ENCODE measurements around the gene SNPH.

SNPH gene

DNA sequence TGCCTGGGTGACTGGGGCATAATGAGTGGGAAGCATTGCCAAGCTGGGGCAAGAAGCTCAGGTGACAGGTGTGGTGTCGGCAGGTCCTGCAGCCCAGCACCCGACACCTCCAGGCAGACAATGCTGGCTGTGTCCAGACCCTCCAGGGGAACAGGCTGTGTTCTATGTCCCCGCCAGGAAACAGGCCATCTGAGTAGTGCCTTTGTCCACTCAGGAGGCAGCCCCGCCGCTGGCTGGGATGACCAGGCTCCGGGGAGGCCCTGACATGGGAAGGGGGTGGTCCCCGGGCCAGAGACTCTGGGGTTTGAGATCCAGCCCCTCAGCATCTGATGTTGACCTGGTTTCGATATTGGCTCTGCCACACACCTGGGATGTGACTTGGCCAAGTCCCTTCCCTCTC, 28.4 kb downstream of the SNPH start:
- H3K4me3 ChIP-seq (ENCODE audit: control insufficient read depth, low read depth, low read length), result no peak overlapping the region
- TF ChIP-seq, protein P1, sequence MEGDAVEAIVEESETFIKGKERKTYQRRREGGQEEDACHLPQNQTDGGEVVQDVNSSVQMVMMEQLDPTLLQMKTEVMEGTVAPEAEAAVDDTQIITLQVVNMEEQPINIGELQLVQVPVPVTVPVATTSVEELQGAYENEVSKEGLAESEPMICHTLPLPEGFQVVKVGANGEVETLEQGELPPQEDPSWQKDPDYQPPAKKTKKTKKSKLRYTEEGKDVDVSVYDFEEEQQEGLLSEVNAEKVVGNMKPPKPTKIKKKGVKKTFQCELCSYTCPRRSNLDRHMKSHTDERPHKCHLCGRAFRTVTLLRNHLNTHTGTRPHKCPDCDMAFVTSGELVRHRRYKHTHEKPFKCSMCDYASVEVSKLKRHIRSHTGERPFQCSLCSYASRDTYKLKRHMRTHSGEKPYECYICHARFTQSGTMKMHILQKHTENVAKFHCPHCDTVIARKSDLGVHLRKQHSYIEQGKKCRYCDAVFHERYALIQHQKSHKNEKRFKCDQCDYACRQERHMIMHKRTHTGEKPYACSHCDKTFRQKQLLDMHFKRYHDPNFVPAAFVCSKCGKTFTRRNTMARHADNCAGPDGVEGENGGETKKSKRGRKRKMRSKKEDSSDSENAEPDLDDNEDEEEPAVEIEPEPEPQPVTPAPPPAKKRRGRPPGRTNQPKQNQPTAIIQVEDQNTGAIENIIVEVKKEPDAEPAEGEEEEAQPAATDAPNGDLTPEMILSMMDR (IDR thresholded peaks at IDR 0.05; ENCODE audit: control insufficient read depth, insufficient read depth, low read depth, low read length, missing control alignments), result no peak
- no peak for DNase-seq (ENCODE audit: low read depth)

DNA sequence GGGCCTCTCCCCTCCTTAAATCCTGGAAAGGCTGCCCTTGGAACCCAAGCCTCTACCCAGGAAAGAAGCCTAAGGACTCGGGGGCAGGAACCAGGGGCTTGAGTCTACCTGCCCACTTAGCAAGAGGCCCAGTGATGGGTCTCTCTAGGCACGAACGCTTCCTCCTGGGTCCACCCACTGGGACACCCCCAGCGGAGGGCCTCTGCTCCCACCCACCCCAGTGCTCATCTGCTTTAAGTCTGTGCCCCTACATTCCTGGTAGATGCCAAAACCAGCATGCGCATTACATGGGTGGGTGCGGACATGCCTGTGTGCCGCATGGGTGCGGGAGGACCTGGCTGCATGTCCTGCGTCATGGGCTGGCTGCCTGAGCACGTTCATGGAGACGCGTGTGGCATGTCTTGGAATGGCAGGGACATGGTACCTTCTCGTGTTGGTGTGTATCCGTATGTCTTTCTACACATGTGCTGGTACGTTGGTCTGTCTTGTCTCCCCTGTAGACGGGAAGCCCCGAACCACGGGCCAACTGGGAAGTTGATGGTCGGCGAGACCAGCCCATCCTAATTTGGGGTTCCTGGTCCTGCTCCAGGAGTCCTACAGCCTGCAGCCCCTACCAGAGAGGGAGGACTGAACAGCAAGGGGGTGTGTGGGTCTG, 29.3 kb downstream of the SNPH start:
- no peak overlapping the region for H3K4me3 ChIP-seq (ENCODE audit: control insufficient read depth, low read depth, low read length)
- TF ChIP-seq, protein P1 (IDR thresholded peaks at IDR 0.05; ENCODE audit: control insufficient read depth, insufficient read depth, low read depth, low read length, missing control alignments), result no peak
- DNase-seq (ENCODE audit: low read depth), result no peak

DNA sequence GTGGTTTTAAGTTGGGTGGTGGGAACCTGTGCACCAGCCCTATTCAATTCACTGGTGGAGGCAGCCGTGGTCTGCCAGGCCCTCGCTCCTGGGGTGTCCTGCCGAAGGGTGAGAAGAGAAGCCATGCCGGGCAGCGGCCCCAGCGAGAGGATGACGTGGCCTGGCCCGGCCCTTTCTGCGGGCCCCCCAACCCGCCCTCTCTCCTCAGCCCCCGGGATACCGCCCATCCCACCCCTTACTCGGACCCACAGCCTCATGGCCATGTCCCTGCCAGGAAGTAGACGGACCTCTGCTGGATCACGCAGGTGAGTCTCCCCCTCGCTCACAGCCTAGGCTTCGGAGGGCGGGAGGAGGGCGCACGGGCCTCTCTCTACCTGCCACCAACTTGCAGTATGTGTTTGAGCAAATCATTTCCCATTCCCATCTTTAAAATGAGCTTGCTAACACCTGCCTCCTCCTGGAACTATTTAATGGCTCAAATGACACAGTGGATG, 30.1 kb downstream of the SNPH start:
- TF ChIP-seq, protein P1 (IDR thresholded peaks at IDR 0.05; ENCODE audit: control insufficient read depth, insufficient read depth, low read depth, low read length, missing control alignments), result no peak
- no peak for DNase-seq (ENCODE audit: low read depth)
- H3K4me3 ChIP-seq (ENCODE audit: control insufficient read depth, low read depth, low read length), result no peak overlapping the region

DNA sequence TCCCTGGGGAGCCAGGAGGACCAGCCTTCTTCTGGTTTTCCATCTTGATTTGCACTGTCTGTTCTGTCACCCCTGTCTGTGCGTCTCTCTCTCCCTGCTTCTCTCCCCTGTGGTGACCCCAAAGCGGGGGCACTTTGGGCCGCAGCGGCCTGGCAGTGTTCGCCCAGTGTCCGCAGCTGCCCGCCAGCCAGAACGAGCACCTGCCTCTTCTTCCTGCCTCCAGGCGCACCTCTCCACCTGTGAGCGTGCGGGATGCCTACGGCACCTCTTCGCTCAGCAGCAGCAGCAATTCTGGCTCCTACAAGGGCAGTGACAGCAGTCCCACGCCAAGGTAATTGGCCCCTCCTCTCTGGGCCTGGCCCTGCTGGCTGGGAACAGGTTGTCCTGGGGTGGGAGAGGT, 30.8 kb downstream of the SNPH start:
- TF ChIP-seq, protein P1 (IDR thresholded peaks at IDR 0.05; ENCODE audit: control insufficient read depth, insufficient read depth, low read depth, low read length, missing control alignments), result no peak
- DNase-seq (ENCODE audit: low read depth), result no peak
- no peak overlapping the region for H3K4me3 ChIP-seq (ENCODE audit: control insufficient read depth, low read depth, low read length)

DNA sequence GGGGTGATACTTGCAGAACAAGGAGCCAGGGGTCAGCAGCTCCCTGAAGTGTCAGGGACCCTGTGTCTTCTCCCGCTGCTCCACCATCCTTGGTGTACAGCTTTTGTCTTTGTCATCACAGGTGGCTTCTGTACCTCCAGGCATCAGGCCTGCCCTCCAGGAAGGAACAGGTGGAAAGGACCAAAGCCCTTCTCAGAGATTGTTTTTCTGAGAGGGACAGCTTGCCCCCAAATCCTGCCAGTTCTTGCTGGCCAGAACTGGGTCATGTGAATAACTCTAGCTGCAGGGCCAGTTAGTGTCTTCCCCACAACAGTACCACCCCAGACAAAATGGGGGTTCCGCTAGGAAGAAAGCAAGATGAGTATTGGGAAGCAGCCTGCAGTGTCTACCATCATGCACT, 31.4 kb downstream of the SNPH start:
- no peak overlapping the region for H3K4me3 ChIP-seq (ENCODE audit: control insufficient read depth, low read depth, low read length)
- TF ChIP-seq, protein P1 (IDR thresholded peaks at IDR 0.05; ENCODE audit: control insufficient read depth, insufficient read depth, low read depth, low read length, missing control alignments), result no peak
- DNase-seq (ENCODE audit: low read depth), result no peak

DNA sequence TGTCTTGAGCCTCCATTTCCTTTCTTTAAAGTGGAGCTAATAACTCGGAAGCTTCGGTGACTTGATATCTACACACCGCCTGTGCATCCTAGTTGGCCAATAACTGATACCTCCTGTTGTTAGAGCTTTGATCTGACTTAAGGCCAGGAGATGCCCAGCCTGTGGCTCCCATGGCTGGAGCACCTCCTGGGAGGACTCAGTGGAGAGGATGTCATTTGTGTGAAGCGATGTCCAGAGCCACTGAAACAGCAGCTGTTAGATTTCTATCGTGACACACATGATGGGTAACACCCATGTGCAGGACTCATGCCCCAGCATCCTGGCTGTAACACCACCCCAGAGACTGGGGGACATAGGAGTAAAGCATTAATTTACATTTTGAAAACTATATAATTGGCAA, 32.1 kb downstream of the SNPH start:
- DNase-seq (ENCODE audit: low read depth), result no peak
- TF ChIP-seq, protein P1 (IDR thresholded peaks at IDR 0.05; ENCODE audit: control insufficient read depth, insufficient read depth, low read depth, low read length, missing control alignments), result no peak
- H3K4me3 ChIP-seq (ENCODE audit: control insufficient read depth, low read depth, low read length), result no peak overlapping the region

Data from AG09309 (cell line).